ENCODE results near the gene PCDHGC4. TPM values are rescaled to one million over a fixed set of nuclear protein-coding genes. Genes with fewer than 3 reads are reported as not detected.

PCDHGC4 gene
- total RNA-seq, 1 donor from 2014 or later: 1.8 TPM

DNA sequence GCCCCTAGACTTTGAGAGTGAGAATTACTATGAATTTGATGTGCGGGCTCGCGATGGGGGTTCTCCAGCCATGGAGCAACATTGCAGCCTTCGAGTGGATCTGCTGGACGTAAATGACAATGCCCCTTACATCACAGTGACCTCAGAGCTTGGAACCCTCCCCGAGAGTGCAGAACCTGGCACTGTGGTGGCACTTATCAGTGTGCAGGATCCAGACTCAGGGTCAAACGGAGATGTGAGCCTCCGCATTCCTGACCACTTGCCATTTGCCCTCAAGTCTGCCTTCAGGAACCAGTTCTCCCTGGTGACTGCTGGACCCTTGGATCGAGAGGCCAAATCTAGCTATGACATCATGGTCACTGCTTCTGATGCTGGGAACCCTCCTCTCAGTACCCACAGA is 1.3 kb downstream of the PCDHGC4 start:
- no peak overlapping the region for H3K27ac ChIP-seq (replicated peaks)
- TF ChIP-seq, protein P1, sequence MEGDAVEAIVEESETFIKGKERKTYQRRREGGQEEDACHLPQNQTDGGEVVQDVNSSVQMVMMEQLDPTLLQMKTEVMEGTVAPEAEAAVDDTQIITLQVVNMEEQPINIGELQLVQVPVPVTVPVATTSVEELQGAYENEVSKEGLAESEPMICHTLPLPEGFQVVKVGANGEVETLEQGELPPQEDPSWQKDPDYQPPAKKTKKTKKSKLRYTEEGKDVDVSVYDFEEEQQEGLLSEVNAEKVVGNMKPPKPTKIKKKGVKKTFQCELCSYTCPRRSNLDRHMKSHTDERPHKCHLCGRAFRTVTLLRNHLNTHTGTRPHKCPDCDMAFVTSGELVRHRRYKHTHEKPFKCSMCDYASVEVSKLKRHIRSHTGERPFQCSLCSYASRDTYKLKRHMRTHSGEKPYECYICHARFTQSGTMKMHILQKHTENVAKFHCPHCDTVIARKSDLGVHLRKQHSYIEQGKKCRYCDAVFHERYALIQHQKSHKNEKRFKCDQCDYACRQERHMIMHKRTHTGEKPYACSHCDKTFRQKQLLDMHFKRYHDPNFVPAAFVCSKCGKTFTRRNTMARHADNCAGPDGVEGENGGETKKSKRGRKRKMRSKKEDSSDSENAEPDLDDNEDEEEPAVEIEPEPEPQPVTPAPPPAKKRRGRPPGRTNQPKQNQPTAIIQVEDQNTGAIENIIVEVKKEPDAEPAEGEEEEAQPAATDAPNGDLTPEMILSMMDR (IDR thresholded peaks at IDR 0.05; ENCODE audit: borderline replicate concordance): no peak
- intact Hi-C loops (cut with micrococcal nuclease): no loop called here
- DNase-seq: no peak
- H3K27me3 ChIP-seq (ENCODE audit: low read depth): no peaks in the 10 kb centered on the region
- no peaks in the 10 kb centered on the region for H3K9me3 ChIP-seq (replicated peaks)
- peaks cover 15% of the 10 kb centered on the region for H3K36me3 ChIP-seq
- H3K4me3 ChIP-seq: no peak overlapping the region
- H3K4me1 ChIP-seq: peaks cover 76% of the 10 kb centered on the region

DNA sequence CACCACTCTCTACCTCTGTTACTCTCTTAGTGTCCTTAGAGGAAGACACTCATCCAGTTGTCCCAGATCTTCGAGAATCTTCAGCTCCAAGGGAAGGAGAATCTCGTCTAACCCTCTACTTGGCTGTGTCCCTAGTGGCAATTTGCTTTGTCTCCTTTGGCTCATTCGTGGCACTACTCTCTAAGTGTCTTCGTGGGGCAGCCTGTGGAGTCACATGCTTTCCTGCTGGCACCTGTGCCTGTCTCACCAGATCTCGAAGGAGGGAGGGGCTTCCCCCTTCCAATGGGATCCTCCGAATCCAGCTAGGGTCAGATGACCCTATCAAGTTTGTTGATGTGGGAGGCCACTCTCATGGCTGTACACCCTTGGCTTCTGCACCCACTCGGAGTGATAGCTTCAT is 2.3 kb downstream of the PCDHGC4 start:
- DNase-seq: no peak
- H3K27me3 ChIP-seq (ENCODE audit: low read depth): no peaks in the 10 kb centered on the region
- H3K36me3 ChIP-seq: peaks cover 22% of the 10 kb centered on the region
- H3K4me1 ChIP-seq: peaks cover 75% of the 10 kb centered on the region
- TF ChIP-seq, protein P1 (IDR thresholded peaks at IDR 0.05; ENCODE audit: borderline replicate concordance): no peak
- H3K4me3 ChIP-seq: no peak overlapping the region
- no peaks in the 10 kb centered on the region for H3K9me3 ChIP-seq (replicated peaks)
- H3K27ac ChIP-seq (replicated peaks): no peak overlapping the region
- intact Hi-C loops (cut with micrococcal nuclease): no loop called here

DNA sequence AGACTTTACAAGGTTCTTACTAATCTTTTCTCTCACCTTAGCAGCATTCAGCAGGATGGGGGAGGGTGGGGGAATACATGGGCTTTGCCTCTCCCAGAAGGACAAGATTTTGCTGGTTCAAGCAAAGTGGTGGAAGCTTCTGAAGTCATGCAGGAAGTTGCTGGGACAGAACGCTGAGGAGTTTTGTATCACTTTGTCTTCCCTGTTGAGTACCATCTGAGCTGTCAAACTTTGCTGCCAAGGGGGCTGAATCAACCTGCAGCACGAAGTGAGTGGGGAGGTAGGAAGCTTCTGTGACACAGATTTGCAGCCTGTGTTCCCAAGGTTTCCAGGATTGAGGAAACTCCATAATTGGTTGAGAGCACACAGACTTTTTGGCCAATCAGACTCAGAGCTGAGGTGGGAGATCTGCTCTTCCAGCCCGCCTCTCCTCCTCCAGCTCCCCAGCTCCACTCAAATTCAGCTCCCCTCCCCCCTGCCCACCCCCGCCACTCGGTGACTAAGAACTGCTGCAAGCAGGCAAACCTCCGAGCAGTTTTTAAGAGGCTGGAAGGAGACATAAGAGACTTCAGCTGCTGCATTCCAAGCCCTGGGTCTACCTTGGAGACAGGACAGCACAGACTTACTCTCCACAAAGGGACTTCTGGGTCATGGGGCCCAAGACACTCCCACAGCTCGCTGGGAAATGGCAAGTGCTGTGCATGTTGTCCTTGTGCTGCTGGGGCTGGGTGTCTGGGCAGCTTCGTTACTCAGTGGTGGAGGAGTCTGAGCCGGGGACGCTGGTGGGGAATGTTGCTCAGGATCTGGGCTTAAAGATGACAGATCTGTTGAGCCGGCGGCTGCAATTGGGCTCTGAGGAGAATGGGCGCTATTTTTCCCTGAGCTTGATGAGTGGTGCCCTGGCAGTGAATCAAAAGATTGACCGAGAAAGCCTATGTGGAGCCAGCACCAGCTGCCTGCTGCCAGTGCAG is 4.0 kb downstream of the PCDHGC4 start, which contains the start of gene PCDHGC5:
Gene PCDHGC5, plus strand, starts transcription at position 491 of the 971 bp plus-strand sequence. Its CDS starts 160 bp downstream, at position 651.
- H3K27me3 ChIP-seq (ENCODE audit: low read depth): no peaks in the 10 kb centered on the region
- no peak within 1 kb of the TSS for H3K27ac ChIP-seq (replicated peaks)
- TF ChIP-seq, protein P1 (IDR thresholded peaks at IDR 0.05; ENCODE audit: borderline replicate concordance): no peak
- no peak within 1 kb of the TSS for H3K4me3 ChIP-seq
- intact Hi-C loops (cut with micrococcal nuclease): no loop called here
- no peaks in the 10 kb centered on the region for H3K9me3 ChIP-seq (replicated peaks)
- DNase-seq: no peak
- peaks cover 81% of the 10 kb centered on the region for H3K4me1 ChIP-seq
- peaks cover 22% of the 10 kb centered on the region for H3K36me3 ChIP-seq

DNA sequence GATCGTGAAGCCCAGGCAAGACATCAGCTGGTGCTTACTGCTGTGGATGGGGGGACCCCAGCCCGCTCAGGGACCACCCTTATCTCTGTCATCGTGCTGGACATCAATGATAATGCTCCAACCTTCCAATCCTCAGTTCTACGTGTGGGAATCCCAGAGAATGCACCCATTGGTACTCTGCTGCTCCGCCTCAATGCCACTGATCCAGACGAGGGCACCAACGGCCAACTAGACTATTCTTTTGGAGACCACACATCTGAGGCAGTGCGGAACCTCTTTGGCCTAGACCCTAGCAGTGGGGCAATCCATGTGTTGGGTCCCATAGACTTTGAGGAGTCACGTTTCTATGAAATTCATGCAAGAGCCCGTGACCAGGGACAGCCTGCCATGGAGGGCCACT is 5.0 kb downstream of the PCDHGC4 start:
- H3K4me1 ChIP-seq: peaks cover 81% of the 10 kb centered on the region
- intact Hi-C loops (cut with micrococcal nuclease): no loop called here
- no peak overlapping the region for H3K4me3 ChIP-seq
- peaks cover 23% of the 10 kb centered on the region for H3K36me3 ChIP-seq
- DNase-seq: no peak
- no peaks in the 10 kb centered on the region for H3K27me3 ChIP-seq (ENCODE audit: low read depth)
- H3K27ac ChIP-seq (replicated peaks): no peak overlapping the region
- TF ChIP-seq, protein P1 (IDR thresholded peaks at IDR 0.05; ENCODE audit: borderline replicate concordance): no peak
- H3K9me3 ChIP-seq (replicated peaks): no peaks in the 10 kb centered on the region

DNA sequence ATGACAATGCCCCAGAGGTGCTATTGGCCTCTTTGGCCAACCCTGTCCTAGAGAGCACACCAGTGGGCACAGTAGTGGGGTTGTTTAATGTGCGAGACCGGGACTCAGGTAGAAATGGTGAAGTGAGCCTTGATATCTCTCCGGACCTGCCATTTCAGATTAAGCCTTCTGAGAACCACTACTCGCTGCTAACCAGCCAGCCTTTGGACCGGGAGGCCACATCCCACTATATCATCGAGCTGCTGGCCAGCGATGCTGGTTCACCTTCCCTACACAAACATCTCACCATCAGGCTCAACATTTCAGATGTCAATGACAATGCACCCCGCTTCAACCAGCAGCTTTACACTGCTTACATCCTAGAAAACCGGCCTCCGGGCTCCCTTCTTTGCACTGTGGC is 5.4 kb downstream of the PCDHGC4 start:
- H3K9me3 ChIP-seq (replicated peaks): no peaks in the 10 kb centered on the region
- no peak overlapping the region for H3K27ac ChIP-seq (replicated peaks)
- TF ChIP-seq, protein P1 (IDR thresholded peaks at IDR 0.05; ENCODE audit: borderline replicate concordance): no peak
- H3K4me3 ChIP-seq: no peak overlapping the region
- peaks cover 80% of the 10 kb centered on the region for H3K4me1 ChIP-seq
- H3K36me3 ChIP-seq: peaks cover 27% of the 10 kb centered on the region
- no peaks in the 10 kb centered on the region for H3K27me3 ChIP-seq (ENCODE audit: low read depth)
- intact Hi-C loops (cut with micrococcal nuclease): no loop called here
- no peak for DNase-seq
